ENCODE measurements around the gene ZNF664. TPM values are rescaled to one million over a fixed set of nuclear protein-coding genes. Genes with fewer than 3 reads are reported as not detected.

Gene ZNF664
- total and polyA plus RNA-seq, 2 experiments from 2014 or later, result 40.5 to 115 TPM

DNA sequence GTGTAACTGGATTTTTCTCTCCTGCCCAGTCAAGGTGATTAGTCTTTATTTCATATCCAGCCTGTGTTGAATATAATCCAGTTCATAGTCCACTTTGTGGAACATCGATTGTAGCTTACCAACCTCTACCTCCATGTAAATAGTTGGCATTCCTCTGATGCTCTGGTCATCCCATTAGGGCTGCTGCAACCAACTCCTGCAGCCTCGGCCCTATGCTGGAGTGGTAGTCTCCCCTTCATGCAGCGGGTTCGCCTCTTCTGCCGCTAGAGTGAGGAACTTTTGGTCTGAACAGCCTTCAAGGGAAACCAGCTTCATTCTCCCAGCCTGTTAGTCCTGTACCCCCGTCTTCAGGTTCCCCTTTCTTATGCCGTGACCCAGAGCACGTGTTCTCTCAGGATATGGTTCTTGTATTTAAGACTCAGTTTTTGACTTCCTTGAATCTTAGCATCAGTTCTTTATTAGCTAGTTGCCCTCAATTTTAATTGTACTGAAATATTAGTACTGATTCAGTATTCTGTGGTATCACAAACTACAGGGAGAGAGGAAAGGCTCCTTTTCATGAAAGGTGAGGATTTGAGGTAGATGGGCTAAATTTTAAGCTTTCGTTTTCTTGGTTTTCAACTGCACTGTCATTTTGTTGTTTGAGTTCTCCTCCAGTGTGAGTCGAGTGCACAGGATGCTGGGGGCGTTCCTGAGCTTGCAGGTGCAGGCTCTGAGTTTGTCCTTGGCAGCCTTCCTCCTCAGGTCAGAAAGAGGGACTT lies 33.2 kb downstream of the ZNF664 start:
- peaks cover 9% of the 10 kb centered on the region for H3K36me3 ChIP-seq

DNA sequence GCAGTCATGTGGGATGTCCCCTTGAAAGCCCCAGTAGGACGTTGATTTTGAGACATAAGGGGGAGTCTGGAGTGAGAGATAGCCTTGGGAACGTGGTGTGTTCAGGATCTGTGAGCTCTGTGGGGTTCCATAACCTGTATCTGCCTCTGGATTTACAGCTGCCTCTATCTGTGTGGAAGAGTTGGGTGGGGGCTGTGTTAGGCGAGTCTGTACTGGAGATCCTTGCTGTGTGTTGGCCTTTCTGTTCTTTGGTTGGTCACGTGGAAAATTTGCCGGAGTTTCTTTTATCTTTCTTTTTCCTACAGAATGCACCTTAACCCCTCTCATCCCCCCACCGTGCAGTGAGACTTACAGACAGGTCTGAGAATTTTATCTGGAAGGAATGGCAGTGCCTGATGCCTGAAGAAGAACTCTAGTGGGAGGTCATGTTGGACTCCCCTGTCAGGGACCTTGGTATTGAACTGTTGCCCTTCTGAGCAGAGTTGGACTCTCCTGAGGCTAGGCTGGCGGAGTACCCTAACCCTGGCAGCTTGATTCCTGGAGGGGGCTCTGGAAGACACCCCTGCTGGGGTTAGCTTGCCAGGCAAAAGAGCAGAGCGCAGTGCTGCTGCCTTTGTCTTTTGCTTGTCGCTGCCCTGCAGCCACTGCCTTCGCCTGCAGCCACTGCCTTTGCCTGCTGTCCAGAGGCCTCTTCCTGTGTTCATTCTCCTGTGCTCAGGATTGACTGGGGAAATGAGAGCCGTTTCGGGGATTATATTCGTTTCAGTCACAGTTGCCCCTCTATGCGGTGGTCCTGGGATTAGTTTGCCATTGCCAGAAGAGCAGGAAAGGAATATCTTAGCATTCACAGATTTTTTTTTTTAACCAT lies 34.1 kb downstream of the ZNF664 start:
- Histone ChIP-seq H3K4me3 (no peak overlapping the region), H3K27ac (peak overlapping the region; percentile 74), H3K9me3 (ENCODE audit: low read depth) (no peaks in the 10 kb centered on the region), H3K4me1 (ENCODE audit: low read depth) (peaks cover 31% of the 10 kb centered on the region), H3K36me3 (peaks cover 13% of the 10 kb centered on the region), H3K27me3 (no peaks in the 10 kb centered on the region)
- TF ChIP-seq, protein P1, sequence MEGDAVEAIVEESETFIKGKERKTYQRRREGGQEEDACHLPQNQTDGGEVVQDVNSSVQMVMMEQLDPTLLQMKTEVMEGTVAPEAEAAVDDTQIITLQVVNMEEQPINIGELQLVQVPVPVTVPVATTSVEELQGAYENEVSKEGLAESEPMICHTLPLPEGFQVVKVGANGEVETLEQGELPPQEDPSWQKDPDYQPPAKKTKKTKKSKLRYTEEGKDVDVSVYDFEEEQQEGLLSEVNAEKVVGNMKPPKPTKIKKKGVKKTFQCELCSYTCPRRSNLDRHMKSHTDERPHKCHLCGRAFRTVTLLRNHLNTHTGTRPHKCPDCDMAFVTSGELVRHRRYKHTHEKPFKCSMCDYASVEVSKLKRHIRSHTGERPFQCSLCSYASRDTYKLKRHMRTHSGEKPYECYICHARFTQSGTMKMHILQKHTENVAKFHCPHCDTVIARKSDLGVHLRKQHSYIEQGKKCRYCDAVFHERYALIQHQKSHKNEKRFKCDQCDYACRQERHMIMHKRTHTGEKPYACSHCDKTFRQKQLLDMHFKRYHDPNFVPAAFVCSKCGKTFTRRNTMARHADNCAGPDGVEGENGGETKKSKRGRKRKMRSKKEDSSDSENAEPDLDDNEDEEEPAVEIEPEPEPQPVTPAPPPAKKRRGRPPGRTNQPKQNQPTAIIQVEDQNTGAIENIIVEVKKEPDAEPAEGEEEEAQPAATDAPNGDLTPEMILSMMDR (IDR thresholded peaks at IDR 0.05; ENCODE audit: low read depth, low read length), result no peak
- DNase-seq (ENCODE audit: low read depth in 1 of 2, low spot score in 1 of 2), result no peak

More for the DNA sequence above, 33.2 kb downstream of the ZNF664 start:
- H3K9me3 ChIP-seq (ENCODE audit: low read depth), result no peaks in the 10 kb centered on the region
- no peak for DNase-seq (ENCODE audit: low read depth in 1 of 2, low spot score in 1 of 2)
- H3K4me3 ChIP-seq, result no peak overlapping the region
- H3K27ac ChIP-seq, result peak overlapping the region; percentile 74
- peaks cover 40% of the 10 kb centered on the region for H3K4me1 ChIP-seq (ENCODE audit: low read depth)
- TF ChIP-seq, protein P1 (IDR thresholded peaks at IDR 0.05; ENCODE audit: low read depth, low read length), result no peak
- H3K27me3 ChIP-seq, result no peaks in the 10 kb centered on the region

DNA sequence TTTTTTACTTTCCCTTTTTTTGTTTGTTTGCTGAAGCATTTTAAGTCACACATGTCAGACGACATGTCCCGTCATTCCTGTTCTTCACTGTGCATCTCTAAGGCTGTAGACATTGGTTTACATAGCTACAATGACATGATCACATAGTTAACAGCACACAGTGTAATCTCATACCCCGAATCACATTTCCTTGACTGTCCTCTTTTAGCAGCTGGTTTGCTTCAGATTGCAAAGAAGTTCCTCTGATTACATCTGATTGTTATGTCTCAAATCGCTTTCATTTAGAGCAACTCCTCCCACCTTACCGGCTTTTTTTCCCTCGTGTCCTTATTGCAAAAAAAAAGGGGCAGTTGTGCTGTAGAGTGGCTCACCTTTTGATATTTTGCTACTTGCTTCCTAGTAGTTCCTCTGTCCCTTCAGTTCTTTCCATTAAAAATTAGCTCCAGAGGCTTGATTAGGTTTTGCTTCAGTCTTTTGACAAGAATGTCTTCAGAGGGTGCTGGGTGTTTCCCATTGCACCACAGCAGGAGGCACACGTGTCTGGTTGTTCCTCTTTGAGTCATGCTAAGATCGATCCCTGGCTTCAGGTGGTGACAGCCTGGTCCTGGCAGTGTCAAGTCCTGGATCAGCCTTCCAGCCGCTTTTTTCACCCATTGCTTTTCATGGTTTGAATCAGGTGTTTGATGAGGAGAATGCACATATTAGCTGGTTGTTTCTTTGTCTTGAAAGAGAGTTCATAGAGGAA lies 35.0 kb downstream of the ZNF664 start:
- TF ChIP-seq, protein P1 (IDR thresholded peaks at IDR 0.05; ENCODE audit: low read depth, low read length), result no peak
- no peaks in the 10 kb centered on the region for H3K27me3 ChIP-seq

DNA sequence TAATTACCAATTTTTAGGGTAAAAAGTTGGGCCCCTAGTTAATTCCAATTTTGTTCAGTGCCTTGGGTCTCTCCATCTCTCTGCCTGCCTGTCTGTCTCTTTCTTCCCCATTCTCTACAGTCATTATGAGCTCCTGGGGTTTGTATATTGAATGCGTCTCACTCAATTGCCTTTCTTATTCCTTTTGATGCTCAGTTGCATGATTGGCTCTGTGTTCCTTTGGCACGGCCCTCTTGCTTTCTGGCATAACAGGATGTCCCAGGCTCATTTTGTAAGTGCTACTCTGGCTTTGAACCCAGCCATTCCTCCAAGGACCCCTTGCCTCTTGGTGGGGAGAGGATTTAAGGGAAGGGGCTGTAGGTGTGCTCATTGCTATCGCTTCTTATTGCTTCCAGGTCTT lies 35.6 kb downstream of the ZNF664 start:
- no peak for DNase-seq (ENCODE audit: low read depth in 1 of 2, low spot score in 1 of 2)
- Histone ChIP-seq H3K9me3 (ENCODE audit: low read depth) (no peaks in the 10 kb centered on the region), H3K4me1 (ENCODE audit: low read depth) (peaks cover 22% of the 10 kb centered on the region), H3K4me3 (no peak overlapping the region), H3K27ac (no peak overlapping the region), H3K27me3 (no peaks in the 10 kb centered on the region), H3K36me3 (peaks cover 28% of the 10 kb centered on the region)
- TF ChIP-seq, protein P1 (IDR thresholded peaks at IDR 0.05; ENCODE audit: low read depth, low read length), result no peak

More for the DNA sequence above, 35.0 kb downstream of the ZNF664 start:
- peaks cover 22% of the 10 kb centered on the region for H3K36me3 ChIP-seq
- no peak overlapping the region for H3K4me3 ChIP-seq
- peaks cover 22% of the 10 kb centered on the region for H3K4me1 ChIP-seq (ENCODE audit: low read depth)
- no peaks in the 10 kb centered on the region for H3K9me3 ChIP-seq (ENCODE audit: low read depth)
- DNase-seq (ENCODE audit: low read depth in 1 of 2, low spot score in 1 of 2), result peak in 1 of 2 donors; percentile 21
- H3K27ac ChIP-seq, result no peak overlapping the region

DNA sequence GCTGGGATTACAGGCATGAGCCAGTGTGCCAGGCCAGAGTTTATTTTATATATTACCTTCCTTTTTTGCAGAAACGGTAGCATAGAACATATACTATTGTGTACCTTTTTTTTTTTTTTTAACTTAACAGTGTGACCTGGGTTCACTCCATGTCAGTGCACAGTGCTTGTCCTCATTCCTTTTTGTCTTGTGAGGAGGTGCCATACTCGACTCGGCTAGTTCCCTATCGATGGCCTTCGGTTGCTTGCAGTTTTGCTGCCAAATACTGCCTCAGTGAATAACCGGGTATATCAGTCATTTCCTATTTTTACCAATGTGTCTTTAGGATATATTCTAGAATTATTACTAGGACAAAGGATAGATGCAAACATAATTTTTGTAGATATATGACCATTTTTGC lies 36.8 kb downstream of the ZNF664 start:
- peaks cover 28% of the 10 kb centered on the region for H3K36me3 ChIP-seq
- no peak overlapping the region for H3K27ac ChIP-seq
- TF ChIP-seq, protein P1 (IDR thresholded peaks at IDR 0.05; ENCODE audit: low read depth, low read length), result no peak
- no peak overlapping the region for H3K4me3 ChIP-seq
- peaks cover 22% of the 10 kb centered on the region for H3K4me1 ChIP-seq (ENCODE audit: low read depth)
- no peaks in the 10 kb centered on the region for H3K9me3 ChIP-seq (ENCODE audit: low read depth)
- no peak for DNase-seq (ENCODE audit: low read depth in 1 of 2, low spot score in 1 of 2)
- H3K27me3 ChIP-seq, result no peaks in the 10 kb centered on the region
